AG08395 (cell line): ENCODE measurements around the gene MDGA2.
"Not testable (repeated sequence)": the region's sequence is repeated elsewhere in the genome, so short reads cannot be mapped to it uniquely, and the experiment has no call there.

ENCODE experiments used
- DNase-seq: peaks from one replicate; pipeline ENCODE4 v3.0.0; 2012; ENCODE audit warnings: mixed read lengths, low spot score

Gene MDGA2

DNA sequence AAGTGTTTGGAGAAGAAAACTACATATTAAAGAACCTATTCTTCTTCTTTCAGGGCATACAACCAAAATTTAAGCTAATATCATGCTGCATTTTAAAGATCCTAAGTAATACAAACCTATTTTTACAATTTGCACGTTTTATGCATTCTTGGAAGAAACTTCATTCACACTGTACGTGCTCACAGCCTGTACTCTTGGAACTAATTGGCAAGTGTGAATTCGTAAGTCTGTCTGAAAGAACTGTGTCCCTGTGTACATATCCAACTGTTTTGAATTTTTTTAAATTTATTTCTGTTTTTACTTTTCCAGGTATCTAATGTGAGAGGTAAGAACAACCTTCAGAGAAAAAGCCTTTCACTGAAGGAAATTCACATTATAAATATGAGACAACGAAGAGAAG is 347.0 kb downstream of the MDGA2 start:
- no peak for DNase-seq

- DNase-seq, result no peak
Measured at GRCh38 chr14:47327336-47327735, 348.1 kb downstream of the MDGA2 start.

GRCh38 chr14:47322751-47323150 is 352.7 kb downstream of the MDGA2 start:
- no peak for DNase-seq

DNA sequence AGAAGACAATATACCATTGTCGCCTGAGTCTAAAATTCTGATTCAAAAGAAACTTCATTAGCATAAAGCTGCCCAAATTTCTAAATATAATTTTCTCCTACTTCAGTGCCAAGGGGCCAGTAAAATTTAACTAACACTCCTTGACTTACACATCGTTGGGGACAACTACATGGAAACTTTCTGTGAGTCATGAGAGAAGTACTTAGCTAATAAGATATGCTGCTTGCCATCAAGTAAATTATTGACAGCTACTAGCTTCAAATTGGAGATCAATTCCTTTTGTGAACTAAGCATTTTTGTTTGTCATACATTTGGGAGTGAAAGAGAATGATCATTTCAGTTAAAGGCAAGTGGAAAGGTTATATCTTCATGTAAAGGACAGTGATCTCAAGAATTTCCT is 373.3 kb downstream of the MDGA2 start:
- DNase-seq, result no peak

GRCh38 chr14:47300796-47301195 is 374.6 kb downstream of the MDGA2 start:
- DNase-seq, result no peak

DNA sequence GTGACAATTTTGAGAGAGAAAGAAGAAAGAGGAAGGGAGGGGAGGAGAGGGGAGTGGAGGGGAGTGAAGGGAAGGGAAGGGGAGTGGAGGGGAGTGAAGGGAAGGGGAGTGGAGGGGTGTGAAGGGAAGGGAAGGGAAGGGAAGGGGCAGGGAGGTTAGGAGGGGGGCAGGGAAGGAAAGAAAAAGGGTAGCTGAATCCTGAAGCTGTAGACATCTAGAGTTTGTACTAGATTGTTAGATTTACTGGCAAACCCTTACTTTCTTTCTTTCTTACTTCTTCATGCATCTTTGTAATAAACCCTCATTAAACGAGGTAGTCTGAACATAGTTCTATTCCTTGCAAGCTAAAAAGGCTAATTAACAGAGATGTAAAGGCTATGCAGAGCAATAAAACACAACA is 378.0 kb downstream of the MDGA2 start:
- DNase-seq, result no peak

- no peak for DNase-seq
Measured at GRCh38 chr14:47284283-47284682, 391.1 kb downstream of the MDGA2 start.

DNA sequence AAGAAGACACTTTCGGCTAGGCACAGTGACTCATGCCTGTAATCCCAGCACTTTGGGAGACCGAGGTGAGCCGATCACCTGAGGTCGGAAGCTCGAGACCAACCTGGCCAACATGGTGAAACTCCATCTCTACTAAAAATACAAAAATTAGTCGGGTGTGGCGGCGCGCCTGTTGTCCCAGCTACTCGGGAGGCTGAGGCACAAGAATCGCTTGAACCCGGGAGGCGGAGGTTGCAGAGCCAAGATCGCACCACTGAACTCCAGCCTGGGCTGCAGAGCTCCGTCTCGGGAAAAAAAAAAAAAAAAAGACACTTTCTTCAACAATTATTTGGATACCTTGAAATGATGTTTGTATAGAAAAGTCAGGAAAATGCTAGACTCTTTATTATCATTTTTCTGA is 393.6 kb downstream of the MDGA2 start:
- not testable (repeated sequence) for DNase-seq

- DNase-seq, result no peak
Measured at GRCh38 chr14:47278233-47278842, 397.1 kb downstream of the MDGA2 start.

DNA sequence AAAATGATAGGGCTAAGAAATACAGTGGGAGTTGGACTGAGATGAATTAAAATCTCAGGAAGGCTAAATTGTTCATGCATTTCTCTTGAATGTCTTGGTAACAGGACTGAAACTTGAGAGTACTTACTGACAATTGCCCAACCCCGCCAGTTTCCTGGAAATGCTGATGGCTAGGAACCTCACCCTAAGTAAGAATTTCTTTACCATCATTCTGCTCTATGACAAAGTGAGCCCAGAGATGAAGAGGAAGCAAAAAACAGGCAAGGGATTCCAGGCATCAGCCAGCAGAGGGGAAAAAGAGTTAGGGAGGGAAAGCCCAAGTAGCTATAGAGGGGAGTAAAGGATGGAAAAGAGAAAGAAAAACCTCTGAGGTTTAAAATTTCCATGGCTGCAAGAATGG is 397.7 kb downstream of the MDGA2 start:
- no peak for DNase-seq

GRCh38 chr14:47276931-47277330 is 398.5 kb downstream of the MDGA2 start:
- DNase-seq, result no peak

- DNase-seq, result no peak
Measured at GRCh38 chr14:47273939-47274338, 401.5 kb downstream of the MDGA2 start.

DNA sequence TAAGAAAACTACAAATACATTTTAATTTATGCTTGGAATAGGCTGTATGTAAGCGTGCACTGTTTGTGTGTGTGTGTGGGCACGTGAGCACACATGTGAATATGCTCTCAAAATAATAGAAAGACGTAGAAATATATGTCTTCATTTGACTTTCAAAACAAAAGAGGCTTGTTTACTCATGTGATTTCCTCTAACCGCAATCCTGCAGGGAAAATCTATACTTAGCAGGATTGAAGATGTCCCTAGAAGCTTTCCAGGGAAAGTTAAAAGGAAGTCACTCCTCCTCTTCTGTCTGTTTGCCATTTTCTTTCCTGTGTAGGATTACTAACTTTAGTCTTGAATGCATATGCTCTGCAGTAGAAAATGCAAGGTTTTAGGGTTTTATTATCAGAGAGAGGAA is 404.7 kb downstream of the MDGA2 start:
- no peak for DNase-seq

DNA sequence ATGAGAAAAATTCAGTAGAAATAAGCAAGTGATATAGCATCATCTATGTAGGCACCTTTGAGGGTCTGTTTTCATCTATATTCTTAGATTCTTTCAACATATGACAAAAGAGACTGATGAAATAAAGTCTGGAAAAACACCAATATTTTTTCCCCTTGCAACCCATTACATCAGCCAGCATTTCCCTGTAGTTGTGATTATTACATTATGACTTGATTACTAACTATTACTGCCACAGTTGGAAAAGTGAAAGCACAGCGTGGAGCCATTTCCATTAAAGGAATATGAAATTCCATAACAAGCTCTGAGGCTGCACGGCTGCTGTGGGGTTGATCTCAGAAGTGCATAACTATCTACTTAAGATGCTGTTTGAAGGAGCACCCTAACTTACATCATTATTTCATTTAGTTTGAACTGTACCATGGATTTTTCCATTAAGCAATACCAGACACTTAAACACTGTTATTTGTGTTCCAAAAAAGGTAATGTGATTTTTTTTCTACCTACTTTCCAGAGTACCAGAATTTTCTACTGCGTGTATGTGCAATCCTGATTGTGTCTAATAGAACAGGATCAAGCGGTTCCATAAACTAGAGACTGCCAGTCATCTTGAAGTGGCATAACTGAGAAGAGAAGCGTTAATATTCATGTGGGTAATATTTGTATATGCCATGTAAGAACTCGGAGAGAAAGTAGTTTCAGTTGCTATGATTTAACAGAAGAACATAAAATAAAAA is 405.5 kb downstream of the MDGA2 start:
- DNase-seq, result no peak

DNA sequence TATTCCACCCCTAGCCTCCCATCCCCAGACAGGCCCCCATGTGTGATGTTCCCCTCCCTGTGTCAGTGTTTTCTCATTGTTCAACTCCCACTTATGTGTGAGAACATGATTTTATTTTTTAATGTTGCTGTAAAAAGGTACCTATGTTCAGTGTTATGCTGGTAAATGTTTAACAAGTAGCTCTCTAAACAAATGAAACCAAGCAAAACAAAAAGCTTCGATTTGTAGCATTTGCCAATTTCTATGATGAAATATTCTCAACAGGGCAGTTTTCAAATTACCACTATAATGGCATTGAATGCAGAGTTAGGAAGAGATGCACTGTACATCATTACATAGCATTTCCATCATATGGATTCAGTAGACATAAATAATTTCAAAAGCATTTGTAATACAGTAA is 410.6 kb downstream of the MDGA2 start:
- DNase-seq, result no peak

DNA sequence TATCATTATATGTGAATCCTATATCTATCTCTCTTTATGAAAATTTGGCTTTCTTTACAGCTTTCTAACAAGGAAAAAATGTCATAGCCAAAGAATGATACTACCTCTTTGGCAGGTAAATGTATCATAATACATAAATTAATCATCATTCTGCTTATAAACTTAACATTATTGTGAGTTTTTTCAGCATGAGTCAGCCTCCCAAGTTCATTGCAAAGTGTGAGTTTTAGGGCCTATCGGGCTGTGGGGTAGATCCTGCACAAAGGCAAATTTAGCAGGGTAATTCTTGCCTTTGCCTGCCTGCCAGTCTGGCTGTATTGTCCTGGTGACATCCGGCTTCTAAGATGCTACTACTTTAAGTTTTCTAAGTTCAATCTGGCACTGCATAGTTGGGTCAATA is 412.6 kb downstream of the MDGA2 start:
- no peak for DNase-seq

- no peak for DNase-seq
Measured at GRCh38 chr14:47261350-47261749, 414.1 kb downstream of the MDGA2 start.

DNA sequence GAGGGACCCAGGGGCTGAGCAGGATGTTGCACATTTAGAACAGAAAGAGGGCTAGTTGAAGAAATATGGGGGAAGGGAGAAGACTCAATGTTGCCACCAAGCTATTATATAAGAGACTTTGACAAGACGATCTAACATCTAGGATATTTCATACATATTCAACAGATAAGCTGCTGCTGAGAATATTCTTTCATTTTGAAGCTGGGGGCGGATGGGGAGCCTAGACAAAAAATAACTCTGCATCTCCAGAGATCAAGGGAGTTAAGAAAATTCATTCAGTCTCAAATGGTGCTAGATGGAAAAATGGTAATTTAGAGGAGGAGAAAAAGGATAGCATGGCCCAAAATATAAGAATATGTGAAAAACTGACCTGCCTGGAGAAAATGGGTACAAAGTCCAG is 415.6 kb downstream of the MDGA2 start:
- no peak for DNase-seq

GRCh38 chr14:47257013-47257412 is 418.4 kb downstream of the MDGA2 start:
- no peak for DNase-seq

DNA sequence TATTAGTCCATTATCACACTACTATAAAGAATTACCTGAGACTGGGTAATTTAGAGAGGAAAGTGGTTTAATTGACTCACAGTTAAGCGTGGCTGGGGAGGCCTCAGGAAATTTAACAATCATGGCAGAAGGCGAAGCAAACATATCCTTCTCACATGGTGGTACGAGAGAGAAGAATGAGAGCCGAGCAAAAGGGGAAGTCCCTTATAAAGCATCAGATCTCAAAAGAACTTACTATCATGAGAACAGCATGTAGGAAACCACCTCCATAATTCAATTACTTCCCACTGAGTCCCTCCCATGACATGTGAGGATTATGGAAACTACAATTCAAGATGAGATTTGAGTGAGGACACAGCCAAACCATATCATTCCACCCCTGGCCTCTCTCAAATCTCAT is 422.6 kb downstream of the MDGA2 start:
- no peak for DNase-seq

- DNase-seq, result no peak
Measured at GRCh38 chr14:47246367-47246766, 429.0 kb downstream of the MDGA2 start.

DNA sequence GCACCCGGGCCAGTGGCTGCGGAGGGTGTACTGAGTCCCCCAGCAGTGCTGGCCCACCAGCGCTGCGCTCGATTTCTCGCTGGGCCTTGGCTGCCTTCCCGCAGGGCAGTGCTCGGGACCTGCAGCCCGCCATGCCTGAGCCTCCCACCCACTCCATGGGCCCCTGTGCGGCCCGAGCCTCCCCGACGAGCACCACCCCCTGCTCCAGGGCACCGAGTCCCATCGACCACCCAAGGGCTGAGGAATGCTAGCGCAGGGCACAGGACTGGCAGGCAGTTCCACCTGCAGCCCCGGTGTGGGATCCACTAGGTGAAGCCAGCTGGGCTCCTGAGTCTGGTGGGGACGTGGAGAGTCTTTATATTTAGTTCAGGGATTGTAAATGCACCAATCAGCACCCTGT is 432.8 kb downstream of the MDGA2 start:
- not testable (repeated sequence) for DNase-seq

GRCh38 chr14:47240748-47241437 is 434.5 kb downstream of the MDGA2 start:
- DNase-seq, result no peak
